NCI-H2227 treated with DMSO at 0.1 percent for 48 hours (cell line): ENCODE data around the gene CCDC175.

Experiments used
- DNase-seq: peaks from one replicate; lab custom pipeline; 2025; lab: John Stamatoyannopoulos, UW

CCDC175 gene

DNA sequence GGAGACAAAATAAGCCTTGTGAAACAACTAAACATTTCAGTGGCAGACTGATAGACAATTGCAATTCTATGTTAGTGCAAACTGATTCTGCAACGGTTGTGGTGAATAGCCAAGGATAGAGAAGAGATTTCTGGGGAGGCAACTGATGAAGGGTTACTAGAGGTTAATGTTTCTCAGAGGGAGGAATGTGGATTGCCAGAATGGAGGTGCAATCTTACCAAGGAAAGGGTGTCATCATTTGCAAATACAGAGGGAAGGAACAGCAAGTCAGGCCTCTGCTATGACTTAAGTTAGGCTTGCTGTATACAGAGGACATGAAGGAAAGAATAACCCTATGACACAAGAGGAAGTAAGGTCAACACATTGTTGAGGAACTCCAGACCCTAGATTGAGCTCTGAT, 35.8 kb downstream of the CCDC175 start:
- no peak for DNase-seq

- DNase-seq, result no peak
Measured at GRCh38 chr14:59538936-59539335, 37.7 kb downstream of the CCDC175 start.

- no peak for DNase-seq
Measured at GRCh38 chr14:59537476-59537875, 39.1 kb downstream of the CCDC175 start.

- no peak for DNase-seq
Measured at GRCh38 chr14:59534361-59534987, 42.1 kb downstream of the CCDC175 start.

- no peak for DNase-seq
Measured at GRCh38 chr14:59532419-59532818, 44.2 kb downstream of the CCDC175 start.

- DNase-seq, result no peak
Measured at GRCh38 chr14:59530349-59530748, 46.3 kb downstream of the CCDC175 start.

GRCh38 chr14:59529189-59529588, 47.4 kb downstream of the CCDC175 start:
- no peak for DNase-seq

DNA sequence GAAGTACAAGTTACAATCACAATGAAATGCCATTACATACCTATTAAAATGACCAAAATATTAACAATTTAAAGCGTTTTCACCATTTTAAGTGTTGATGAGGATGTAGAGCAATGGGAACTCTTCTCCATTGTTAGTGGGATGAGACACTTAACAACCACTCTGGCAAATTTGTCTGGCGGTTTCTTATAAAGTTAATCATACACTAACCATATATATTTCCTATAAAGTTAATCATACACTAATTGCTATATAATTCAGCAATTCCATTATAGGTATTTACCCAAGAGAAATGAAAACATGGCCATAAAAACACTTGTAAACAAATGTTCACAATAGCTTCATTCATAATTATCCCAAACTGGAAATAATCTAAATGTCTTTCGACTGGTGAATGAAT, 56.4 kb downstream of the CCDC175 start:
- DNase-seq, result no peak

- no peak for DNase-seq
Measured at GRCh38 chr14:59511916-59512575, 64.6 kb downstream of the CCDC175 start.

DNA sequence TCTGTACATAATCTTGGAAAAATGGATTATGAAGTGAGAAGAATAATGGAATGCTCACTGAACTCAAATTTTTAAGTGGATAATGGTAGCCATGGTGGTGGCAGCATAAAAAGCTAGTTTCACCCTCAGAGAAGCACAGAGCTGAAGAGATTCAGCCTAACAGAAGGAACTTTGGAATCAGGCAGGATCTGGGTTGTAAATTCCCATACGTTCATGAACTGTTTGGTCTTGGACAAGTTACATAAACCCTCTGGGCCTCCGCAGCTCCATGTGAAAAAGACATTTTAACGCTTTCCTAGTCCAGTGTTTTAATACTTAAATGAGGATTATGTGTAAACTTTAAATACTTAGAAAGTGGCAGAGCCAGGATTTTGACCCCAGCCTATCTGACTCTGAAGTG, 65.6 kb downstream of the CCDC175 start:
- DNase-seq, result no peak

- DNase-seq, result no peak
Measured at GRCh38 chr14:59510001-59510400, 66.6 kb downstream of the CCDC175 start.

GRCh38 chr14:59509101-59509500, 67.5 kb downstream of the CCDC175 start:
- DNase-seq, result no peak

GRCh38 chr14:59507752-59508103, 68.9 kb downstream of the CCDC175 start:
- no peak for DNase-seq

DNA sequence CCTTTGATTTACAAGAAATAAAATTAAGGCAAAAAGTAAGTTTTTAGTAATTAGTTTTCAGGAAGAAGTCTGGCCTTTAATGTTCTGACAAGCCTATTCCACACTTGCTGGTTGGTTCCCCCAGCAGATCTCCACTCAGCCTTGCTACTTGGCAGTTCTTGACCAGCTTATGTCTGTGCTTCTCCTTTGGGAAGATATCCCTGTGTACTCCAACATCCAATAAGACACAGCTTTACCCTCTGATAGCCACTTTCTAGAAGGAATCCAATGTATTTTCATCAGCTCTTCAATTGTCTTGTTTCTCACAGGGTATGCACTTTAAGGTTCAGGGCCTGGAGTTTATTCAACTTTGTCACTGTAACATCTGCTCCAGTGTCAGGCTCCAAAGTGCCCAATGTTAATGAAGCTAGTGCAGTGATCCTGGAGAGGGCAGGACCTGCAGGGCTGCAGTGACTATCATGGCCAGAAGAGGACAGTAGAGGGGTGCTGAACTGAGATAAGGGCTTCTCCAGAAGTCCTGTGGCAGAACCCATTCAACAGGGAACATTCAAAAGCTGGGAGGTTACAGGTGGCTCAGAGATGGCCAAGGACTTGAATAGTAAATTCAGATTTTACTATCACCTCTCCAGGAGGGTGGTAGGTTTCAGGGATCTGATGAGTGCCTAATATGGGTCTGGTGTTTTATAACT, 69.4 kb downstream of the CCDC175 start:
- peak; percentile 53 for DNase-seq

DNA sequence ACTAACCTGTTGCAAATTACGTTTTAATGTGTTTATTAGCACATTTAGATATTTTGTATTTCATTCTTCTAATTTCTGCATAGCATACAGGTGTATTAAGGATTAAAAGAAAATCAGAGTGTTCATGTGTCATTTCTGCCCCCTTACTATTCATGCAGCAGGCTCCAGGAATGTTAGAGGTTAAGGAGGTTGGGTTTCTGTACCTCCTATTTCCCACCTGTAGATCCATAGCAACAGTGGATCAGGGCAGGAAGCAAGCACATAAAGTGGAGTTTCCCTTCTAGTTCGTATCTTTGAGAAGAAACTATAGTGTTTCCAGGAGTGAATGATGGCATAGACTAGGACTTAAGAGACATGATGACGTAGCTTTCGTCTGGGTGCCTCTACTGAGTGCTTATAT, 73.4 kb downstream of the CCDC175 start:
- no peak for DNase-seq

- DNase-seq, result no peak
Measured at GRCh38 chr14:59500732-59501131, 75.9 kb downstream of the CCDC175 start.

GRCh38 chr14:59492384-59492783, 84.2 kb downstream of the CCDC175 start:
- no peak for DNase-seq

DNA sequence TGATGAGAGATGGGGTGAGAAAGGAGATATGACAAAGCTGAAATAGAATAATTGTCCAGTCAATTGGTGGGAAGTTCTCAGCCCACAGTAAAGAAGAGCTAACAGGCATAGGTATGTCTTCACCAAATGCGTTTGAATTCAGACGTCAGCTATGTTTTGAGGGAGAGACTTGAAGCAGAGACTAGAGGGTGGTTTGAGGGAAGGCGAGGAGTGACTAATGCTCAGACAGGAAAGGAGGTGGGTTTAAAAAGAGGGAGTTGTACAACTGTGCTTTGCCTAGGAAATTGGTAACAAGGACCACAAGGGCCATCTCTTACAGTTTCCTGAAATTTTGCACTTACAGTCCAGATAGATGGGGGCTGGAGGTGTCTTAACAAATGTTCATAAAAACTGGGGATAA, 85.9 kb downstream of the CCDC175 start:
- DNase-seq, result no peak

DNA sequence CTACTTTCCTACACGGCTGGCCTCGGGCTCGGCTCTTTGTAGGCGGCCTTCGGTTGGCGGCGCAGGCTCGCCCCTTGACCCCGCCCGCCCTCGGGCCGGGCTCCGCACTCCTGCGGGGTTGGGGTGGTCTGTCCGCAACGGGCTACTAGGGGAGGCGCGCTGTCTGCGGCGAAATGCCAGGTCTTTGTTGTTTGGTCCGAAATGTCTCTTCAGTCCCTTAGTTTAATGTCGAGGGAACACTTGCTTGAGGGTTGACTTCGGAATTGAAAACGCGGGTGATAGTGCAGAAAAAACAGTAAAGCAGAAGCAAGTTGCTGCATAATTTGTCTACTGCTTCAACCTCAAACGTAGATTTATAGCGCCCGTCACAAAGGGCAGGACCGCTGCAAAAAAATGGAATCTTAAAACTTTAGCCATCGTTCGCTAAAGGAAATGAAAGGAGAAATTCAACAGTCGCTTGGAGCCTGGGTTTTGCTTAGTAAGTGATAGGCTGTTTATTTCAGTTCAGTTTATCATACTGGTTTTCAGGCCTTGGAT, 91.9 kb downstream of the CCDC175 start:
- peak; percentile 76 for DNase-seq

DNA sequence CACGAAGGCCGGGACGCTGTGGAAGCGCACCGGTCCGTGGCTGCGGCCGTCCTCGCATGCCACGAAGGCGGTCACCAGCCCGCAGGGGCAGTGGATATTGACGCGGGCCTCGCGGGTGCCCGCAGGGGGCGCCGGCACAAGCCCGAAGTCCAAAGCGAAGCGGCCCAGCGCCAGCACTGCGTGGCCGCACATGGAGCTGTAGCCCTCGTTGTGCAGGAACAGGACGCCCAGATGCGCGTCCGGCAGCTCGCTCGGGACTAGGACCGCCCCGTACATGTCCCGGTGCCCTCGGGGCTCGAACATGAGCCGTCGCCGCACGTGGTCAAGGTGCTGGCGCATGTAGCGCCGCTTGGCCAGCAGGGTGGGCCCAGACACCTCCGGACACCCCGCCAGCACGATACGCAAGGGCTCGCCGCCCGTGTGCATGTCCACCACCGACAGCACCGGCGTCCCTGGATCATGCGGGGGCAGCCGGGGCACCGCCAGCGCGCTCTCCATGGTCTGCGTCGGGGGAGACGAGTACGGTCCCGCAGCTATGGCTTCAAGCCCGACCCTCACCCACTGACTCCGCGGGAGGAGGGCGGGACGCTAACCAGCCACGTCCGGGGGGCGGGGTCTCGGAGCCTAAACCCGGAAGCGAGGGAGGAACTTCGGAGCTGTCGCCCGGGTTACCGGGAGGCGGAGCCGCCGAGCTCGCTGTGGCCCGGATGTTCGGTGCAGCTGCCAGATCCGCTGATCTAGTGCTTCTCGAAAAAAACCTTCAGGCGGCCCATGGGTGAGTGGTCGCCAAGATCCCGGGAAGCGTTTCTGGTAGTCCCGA, 92.6 kb downstream of the CCDC175 start, which contains the start of the genes JKAMP and L3HYPDH:
TSS of gene JKAMP (plus strand) at position 699 of the 820 bp plus-strand sequence. CDS start at position 772, 73 bp downstream.
TSS of gene L3HYPDH (minus strand) at position 590 of the 820 bp plus-strand sequence. CDS start at position 498, 92 bp downstream.
- peak; percentile 86 for DNase-seq

DNA sequence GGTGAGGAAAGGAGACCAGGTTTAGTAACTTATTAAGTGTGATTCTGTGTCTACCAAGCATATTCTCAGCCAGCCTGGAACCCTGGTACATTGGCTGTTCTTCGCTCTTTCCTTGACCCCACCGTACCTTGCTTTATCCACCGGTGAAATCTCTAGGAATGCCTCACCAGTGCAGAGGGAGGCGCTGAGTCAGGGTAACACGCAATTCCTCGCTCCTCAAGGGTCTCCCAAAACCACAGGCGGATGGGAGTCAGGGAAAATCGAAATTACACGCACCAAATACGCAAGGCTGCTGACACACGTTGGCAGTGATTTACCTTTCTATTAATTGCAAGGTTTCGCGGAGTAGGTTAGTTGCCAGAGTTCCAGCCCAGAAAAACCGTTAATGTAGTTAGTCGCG, 93.2 kb downstream of the CCDC175 start:
- DNase-seq, result no peak
